Activated effector memory CD4-positive, alpha-beta T cell treated with anti-CD3 and anti-CD28 coated beads, Interleukin-2, amount 50 U/mL, for 16 hours (primary cell): ENCODE data around the gene P2RX6.
A peak's percentile ranks its signal among the peaks of the same experiment; 100 is the strongest.

Source experiments
- DNase-seq: peaks from one replicate; pipeline ENCODE4 v3.0.0-alpha.2; 2020

Gene P2RX6

GRCh38 chr22:20980523-20980922, 34.4 kb upstream of the P2RX6 start:
- DNase-seq = no peak

- no peak for DNase-seq
Observed at GRCh38 chr22:20980938-20981722, 33.8 kb upstream of the P2RX6 start.

GRCh38 chr22:20981787-20982562, 33.0 kb upstream of the P2RX6 start, which contains the start of gene LZTR1:
Gene LZTR1, plus strand, starts transcription at chr22:20982297. Its CDS starts 75 bp downstream, at chr22:20982372.
- DNase-seq = peak; percentile 90

GRCh38 chr22:20982563-20982882, 32.4 kb upstream of the P2RX6 start:
- no peak for DNase-seq

- DNase-seq = no peak
Observed at GRCh38 chr22:20983081-20983771, 31.7 kb upstream of the P2RX6 start.

GRCh38 chr22:20985720-20986119, 29.2 kb upstream of the P2RX6 start:
- no peak for DNase-seq

GRCh38 chr22:20986365-20986764, 28.6 kb upstream of the P2RX6 start:
- DNase-seq = no peak

- DNase-seq = no peak
Observed at GRCh38 chr22:20987375-20987774, 27.6 kb upstream of the P2RX6 start.

- no peak for DNase-seq
Observed at GRCh38 chr22:20988573-20989322, 26.2 kb upstream of the P2RX6 start.

- no peak for DNase-seq
Observed at GRCh38 chr22:20989323-20990138, 25.4 kb upstream of the P2RX6 start.

- DNase-seq = no peak
Observed at GRCh38 chr22:20990184-20991180, 24.5 kb upstream of the P2RX6 start.

GRCh38 chr22:20991252-20992055, 23.5 kb upstream of the P2RX6 start:
- no peak for DNase-seq

- no peak for DNase-seq
Observed at GRCh38 chr22:20992056-20992442, 22.9 kb upstream of the P2RX6 start.

- DNase-seq = no peak
Observed at GRCh38 chr22:20992456-20993303, 22.3 kb upstream of the P2RX6 start.

- no peak for DNase-seq
Observed at GRCh38 chr22:20993304-20994127, 21.4 kb upstream of the P2RX6 start.

- no peak for DNase-seq
Observed at GRCh38 chr22:20994128-20994901, 20.6 kb upstream of the P2RX6 start.

- no peak for DNase-seq
Observed at GRCh38 chr22:20994902-20995241, 20.1 kb upstream of the P2RX6 start.
